IPS-18c (cell line): Measurements from ENCODE around the gene EIF4H.
"Not testable (repeated sequence)": the region's sequence is repeated elsewhere in the genome, so short reads cannot be mapped to it uniquely, and the experiment has no call there.

Experiments
- H3K4me3 ChIP-seq: 2 replicates; pipeline ENCODE4 v1.7.0; 2013; ENCODE audit warnings: low read depth, mild to moderate bottlenecking, low read length, moderate library complexity; ENCODE audit not compliant: insufficient read depth
- H3K9me3 ChIP-seq: one replicate; pipeline ENCODE4 v1.6.1; 2013; ENCODE audit warnings: mild to moderate bottlenecking, low read length, moderate library complexity; ENCODE audit not compliant: control insufficient read depth, insufficient read depth

The EIF4H gene

GRCh38 chr7:74187915-74188675 is 13.9 kb downstream of the EIF4H start:
- no peaks in the 10 kb centered on the region for H3K9me3 ChIP-seq
- no peak overlapping the region for H3K4me3 ChIP-seq

DNA sequence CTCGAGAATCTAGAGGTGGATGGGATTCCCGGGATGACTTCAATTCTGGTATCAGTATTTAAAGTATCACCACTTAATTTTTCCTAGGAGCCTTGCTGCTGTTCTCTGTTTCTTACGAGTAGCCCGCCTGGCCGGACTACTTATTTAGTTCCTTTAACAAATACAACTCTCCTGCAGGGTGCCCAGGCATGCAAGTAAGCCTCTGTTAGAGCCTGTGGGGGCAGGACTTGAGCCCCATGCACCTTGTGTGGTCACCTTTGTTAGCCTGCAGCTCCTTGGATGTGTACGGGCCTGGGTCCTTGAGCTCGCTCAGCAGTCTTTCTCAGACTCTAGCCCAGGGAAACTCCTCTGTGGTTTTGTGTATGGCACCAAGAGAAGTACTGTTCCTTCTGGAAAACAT is 16.1 kb downstream of the EIF4H start:
- Histone ChIP-seq H3K4me3 (no peak overlapping the region), H3K9me3 (no peaks in the 10 kb centered on the region)

GRCh38 chr7:74191231-74191630 is 17.1 kb downstream of the EIF4H start:
- no peaks in the 10 kb centered on the region for H3K9me3 ChIP-seq
- H3K4me3 ChIP-seq: no peak overlapping the region

DNA sequence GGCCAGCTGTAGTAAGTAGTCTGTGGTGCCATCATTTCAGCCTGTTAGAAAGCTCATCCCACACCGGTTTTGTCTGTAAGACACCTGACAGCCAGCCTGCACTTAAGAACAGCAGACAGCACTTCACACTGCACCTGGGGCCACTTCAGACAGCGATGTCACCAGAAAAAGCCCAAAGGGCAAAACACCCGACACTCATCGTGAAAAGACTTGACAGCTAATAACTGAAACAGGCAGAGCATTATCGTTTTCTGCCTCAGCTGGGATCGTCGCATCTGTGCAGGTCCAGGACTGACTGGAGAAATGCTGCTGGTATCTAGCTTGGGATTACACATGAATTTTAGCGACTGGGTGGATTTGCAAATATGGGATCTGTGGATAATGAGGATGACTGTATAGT is 18.9 kb downstream of the EIF4H start:
- no peak overlapping the region for H3K4me3 ChIP-seq

DNA sequence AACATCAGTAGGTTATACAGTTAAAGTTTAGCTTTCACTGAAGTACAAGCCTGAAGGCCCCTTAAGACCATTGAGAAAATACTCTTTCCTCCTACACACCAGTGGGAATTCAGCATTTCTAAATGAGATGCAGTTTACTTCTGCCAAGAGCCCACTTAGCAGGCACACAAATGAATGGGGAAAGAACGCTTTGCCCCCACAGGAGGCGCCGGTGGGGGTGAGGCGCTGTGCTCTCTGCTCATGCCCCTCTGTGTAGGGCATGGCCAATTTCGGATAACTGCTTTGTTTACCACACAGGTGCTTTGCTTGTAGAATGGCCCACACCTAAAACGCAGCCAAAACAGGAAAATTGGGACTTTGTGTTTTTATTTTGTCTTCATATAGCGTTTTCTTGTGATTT is 19.8 kb downstream of the EIF4H start:
- Histone ChIP-seq H3K4me3 (no peak overlapping the region), H3K9me3 (no peaks in the 10 kb centered on the region)

More for the DNA sequence above, 18.9 kb downstream of the EIF4H start:
- no peaks in the 10 kb centered on the region for H3K9me3 ChIP-seq

GRCh38 chr7:74194686-74195085 is 20.5 kb downstream of the EIF4H start:
- Histone ChIP-seq H3K4me3 (no peak overlapping the region), H3K9me3 (no peaks in the 10 kb centered on the region)

GRCh38 chr7:74195139-74195860 is 21.1 kb downstream of the EIF4H start:
- H3K4me3 ChIP-seq, H3K9me3 ChIP-seq: not testable (repeated sequence)

DNA sequence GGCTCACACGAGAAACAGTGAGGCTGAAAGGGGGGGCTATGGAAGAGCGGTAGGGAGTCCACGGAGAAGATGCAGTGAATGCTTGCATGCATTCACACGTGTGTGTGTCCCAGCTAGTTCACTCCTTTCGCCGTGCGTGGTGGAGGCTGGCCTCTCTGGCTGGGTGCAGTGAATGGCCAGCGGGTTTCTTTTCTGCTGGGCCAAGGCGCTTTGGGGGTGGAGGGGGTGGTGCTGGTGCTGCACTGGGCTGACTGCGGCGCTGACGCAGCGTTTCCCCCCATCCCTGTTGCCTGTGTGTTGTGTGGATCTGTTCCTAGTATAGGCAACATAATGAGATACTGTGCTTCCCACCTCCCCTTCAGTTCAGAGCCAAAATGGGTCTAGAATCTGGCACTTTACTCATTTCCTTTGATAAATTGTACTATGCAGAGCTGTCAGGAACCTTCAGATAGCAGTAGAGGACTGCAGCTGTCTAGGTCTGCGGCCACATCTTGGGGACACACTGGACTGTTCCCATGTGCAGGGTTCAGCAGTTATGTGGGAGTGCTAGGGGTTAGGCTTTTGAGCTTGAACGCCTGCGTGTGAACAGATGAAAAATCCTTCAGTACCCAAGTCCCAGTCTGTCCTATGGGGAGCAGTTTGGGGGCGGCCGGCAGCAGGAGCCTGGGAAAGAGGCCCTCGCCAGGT is 22.0 kb downstream of the EIF4H start:
- not testable (repeated sequence) for H3K4me3 ChIP-seq, H3K9me3 ChIP-seq

- H3K4me3 ChIP-seq: no peak overlapping the region
Observed at GRCh38 chr7:74197449-74198124, 23.4 kb downstream of the EIF4H start.

GRCh38 chr7:74199551-74200355 is 25.6 kb downstream of the EIF4H start:
- Histone ChIP-seq H3K4me3 (no peak overlapping the region), H3K9me3 (no peaks in the 10 kb centered on the region)

More at GRCh38 chr7:74197449-74198124, 23.4 kb downstream of the EIF4H start:
- no peaks in the 10 kb centered on the region for H3K9me3 ChIP-seq

DNA sequence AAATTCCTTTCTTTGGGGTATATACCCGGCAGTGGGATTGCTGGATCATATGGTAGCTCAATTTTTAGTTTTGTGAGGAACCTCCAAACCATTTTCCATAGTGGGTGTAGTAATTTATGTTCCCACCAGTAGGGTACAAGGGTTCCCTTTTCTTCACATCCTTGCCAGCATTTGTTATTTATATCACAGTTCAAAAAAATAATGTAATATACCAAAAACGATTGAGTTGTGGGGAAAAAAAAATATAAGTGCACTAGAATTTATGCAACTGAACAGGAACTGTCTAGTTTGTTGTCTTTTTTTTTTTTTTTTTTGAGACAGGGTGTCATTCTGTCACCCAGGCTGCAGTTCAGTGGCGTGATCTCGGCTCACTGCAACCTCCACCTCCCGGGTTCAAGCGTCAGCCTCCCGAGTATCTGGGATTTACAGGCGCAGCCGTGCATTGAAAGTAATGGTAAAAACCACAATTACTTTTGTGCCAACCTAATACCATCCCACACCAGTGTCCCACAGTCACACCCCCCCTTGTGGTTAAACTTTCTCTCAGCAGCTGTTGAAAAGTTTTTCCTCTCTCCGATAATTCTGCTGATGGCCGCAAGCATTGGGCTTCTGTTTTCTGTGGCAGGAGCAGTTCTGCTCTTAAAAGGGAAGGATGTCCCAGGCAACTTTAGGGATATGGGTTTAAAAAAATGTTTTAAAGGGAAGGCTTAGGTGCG is 28.8 kb downstream of the EIF4H start:
- Histone ChIP-seq H3K9me3 (no peaks in the 10 kb centered on the region), H3K4me3 (no peak overlapping the region)

DNA sequence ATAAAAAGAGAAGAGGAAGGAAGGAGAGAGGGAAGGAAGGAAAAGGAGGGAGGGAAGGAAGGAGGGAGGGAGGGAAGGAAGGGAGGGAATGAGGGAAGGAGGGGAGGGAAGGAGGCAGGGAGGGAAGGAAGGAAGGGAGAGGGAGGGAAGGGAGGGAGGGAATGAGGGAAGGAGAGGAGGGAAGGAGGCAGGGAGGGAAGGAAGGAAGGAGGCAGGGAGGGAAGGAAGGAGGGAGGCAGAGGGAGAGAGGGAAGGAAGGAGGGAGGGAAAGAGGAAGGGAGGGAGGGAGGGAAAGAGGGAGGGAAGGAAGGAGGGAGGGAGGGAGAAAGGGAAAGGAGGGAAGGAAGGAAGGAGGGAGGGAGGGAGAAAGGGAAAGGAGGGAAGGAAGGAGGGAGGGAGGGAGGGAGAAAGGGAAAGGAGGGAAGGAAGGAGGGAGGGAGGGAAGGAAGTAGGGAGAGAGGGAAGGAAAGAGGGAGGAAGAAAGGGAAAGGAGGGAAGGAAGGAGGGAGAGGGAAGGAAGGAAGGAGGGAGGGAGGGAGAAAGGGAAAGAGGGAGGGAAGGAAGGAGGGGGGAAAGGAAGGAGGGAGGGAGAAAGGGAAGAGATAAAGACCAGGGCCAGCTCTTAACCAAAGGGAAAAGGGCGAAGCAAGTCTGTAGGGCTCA is 29.9 kb downstream of the EIF4H start:
- H3K9me3 ChIP-seq: no peaks in the 10 kb centered on the region
- no peak overlapping the region for H3K4me3 ChIP-seq

- H3K4me3 ChIP-seq, H3K9me3 ChIP-seq: not testable (repeated sequence)
Observed at GRCh38 chr7:74206052-74206451, 31.9 kb downstream of the EIF4H start.

DNA sequence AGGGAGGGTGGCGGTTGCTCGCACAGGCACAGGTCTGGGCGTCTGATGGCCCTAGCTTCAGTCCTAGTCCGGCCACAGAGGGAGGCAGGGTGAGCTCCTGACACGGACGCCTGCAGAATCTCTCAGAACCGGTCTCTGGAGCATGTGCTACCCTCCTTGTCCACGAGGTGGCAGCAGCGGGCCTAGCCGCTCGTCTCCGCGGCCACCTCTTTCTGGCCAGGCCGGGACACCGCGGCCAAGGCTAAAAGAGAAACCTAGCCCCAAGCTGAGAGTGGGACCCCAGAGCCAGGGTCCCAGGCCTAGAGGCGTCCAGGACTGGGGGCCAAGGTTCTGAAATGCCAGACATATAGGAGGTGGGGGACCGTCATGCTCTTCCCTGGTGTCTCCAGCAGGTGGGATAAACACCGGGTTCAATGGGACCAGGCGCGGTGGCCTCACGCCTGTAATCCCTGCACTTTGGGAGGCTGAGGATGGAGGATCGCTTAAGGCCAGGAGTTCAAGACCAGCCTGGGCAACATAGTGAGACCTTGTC is 32.5 kb downstream of the EIF4H start:
- Histone ChIP-seq H3K9me3 (no peaks in the 10 kb centered on the region), H3K4me3 (no peak overlapping the region)

DNA sequence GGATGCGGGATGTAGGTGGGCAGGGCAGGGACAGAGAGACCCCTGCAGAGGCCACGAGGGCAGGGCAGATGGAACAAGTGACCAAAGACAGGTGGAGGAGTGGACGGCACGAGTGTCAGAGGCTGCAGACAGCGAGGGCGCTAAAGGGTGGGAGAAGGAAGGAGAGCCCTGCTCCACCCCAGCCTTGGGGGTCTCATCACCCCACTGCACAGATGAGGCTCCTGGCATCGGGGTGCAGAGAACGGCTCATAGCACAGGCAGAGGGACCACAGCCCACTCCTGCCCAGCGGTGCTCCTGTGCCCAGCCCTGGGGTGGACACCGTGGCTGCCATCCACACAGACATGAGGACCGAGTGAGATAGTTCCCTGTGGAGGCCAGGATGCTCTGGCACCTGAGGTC is 33.4 kb downstream of the EIF4H start:
- H3K9me3 ChIP-seq: no peaks in the 10 kb centered on the region
- no peak overlapping the region for H3K4me3 ChIP-seq

GRCh38 chr7:74208241-74208640 is 34.1 kb downstream of the EIF4H start:
- not testable (repeated sequence) for H3K4me3 ChIP-seq, H3K9me3 ChIP-seq
